ENCODE measurements around the gene CDAN1. TPM values are rescaled to one million over a fixed set of nuclear protein-coding genes. Genes with fewer than 3 reads are reported as not detected.

The CDAN1 gene
- total and polyA plus RNA-seq, 2 of the 8 experiments (the other 6 are each of a cell fraction or from before 2014, with no cell fraction given), result 4.5 to 18.6 TPM

GRCh38 chr15:42675021-42675420 is 61.9 kb downstream of the CDAN1 start:
- Histone ChIP-seq H3K23ac (ENCODE audit: insufficient read length) (no peak overlapping the region), H4K5ac (ENCODE audit: insufficient read length, low read depth, low read length) (no peak overlapping the region), H2AFZ (ENCODE audit: low read length) (no peak overlapping the region), H3K4ac (replicated peaks; ENCODE audit: insufficient read length, low read depth, low read length) (no peak overlapping the region), H3K4me3 (ENCODE audit: extremely low read depth in 1 of 4, insufficient read depth in 2 of 4, low read depth in 3 of 4, low read length in 4 of 4) (no peak overlapping the region), H3K23me2 (ENCODE audit: low read depth, low read length) (no peaks in the 10 kb centered on the region), H2BK5ac (ENCODE audit: low read depth, low read length) (no peak overlapping the region), H3K9ac (replicated peaks in 1 of 4; ENCODE audit: extremely low read depth in 1 of 4, low read depth in 3 of 4, low read length in 3 of 4) (no peak overlapping the region), H2BK15ac (ENCODE audit: low read length) (no peak overlapping the region), H3K56ac (replicated peaks; ENCODE audit: insufficient read length, low read depth, low read length) (no peak overlapping the region), H2BK120ac (replicated peaks; ENCODE audit: low read depth, low read length) (no peak overlapping the region), H3K27me3 (replicated peaks in 1 of 4; ENCODE audit: control insufficient read depth in 3 of 4, extremely low read depth in 1 of 4, insufficient read depth in 3 of 4, low read length in 3 of 4) (no peaks in the 10 kb centered on the region), H3K4me2 (ENCODE audit: insufficient read depth in 1 of 2, low read depth in 2 of 2, low read length in 2 of 2) (no peak overlapping the region), H2BK20ac (ENCODE audit: low read length) (no peak overlapping the region), H4K91ac (replicated peaks; ENCODE audit: insufficient read length, low read length) (no peak overlapping the region), H3K14ac (ENCODE audit: insufficient read length) (no peak overlapping the region), H3K18ac (ENCODE audit: extremely low read depth, low read length) (no peak overlapping the region), H3K9me3 (ENCODE audit: insufficient read depth in 2 of 2, low read depth in 1 of 2, low read length in 1 of 2) (no peaks in the 10 kb centered on the region), H2AK5ac (ENCODE audit: low read depth, low read length) (no peak overlapping the region), H4K8ac (ENCODE audit: extremely low read depth, insufficient read depth, low read length) (no peak overlapping the region), H3K79me1 (ENCODE audit: low read depth, low read length) (no peaks in the 10 kb centered on the region), H4K20me1 (replicated peaks in 1 of 2; ENCODE audit: control insufficient read depth in 1 of 2, insufficient read depth in 2 of 2, low read length in 2 of 2) (peaks cover 0 to 2% of the 10 kb centered on the region in 2 experiments), H3K4me1 (replicated peaks in 1 of 4; ENCODE audit: control insufficient read depth in 3 of 4, insufficient read depth in 4 of 4, low read length in 3 of 4) (no peaks in the 10 kb centered on the region; a peak in 2 of 7 replicates), H3K79me2 (ENCODE audit: control insufficient read depth in 1 of 2, insufficient read depth in 2 of 2, low read length in 2 of 2) (no peaks in the 10 kb centered on the region), H3K27ac (ENCODE audit: low read depth, low read length) (no peak overlapping the region), H2BK12ac (ENCODE audit: low read depth, low read length) (no peak overlapping the region), H3K36me3 (ENCODE audit: control insufficient read depth in 2 of 4, insufficient read depth in 4 of 4, low read length in 3 of 4) (peaks cover 0 to 11% (median 4%) of the 10 kb centered on the region in 4 experiments; a peak in 4 of 8 replicates)
- TF ChIP-seq CTCF (IDR thresholded peaks at IDR 0.05; ENCODE audit: control extremely low read depth in 1 of 3, insufficient read depth in 1 of 3, low read depth in 1 of 3, low read length in 3 of 3) (no peak), GTF2F1 (IDR thresholded peaks at IDR 0.05; ENCODE audit: borderline replicate concordance, low read depth, low read length) (no peak), HDAC6 (IDR thresholded peaks at IDR 0.05; ENCODE audit: low read depth, low read length) (no peak), NANOG (IDR thresholded peaks at IDR 0.05; ENCODE audit: insufficient read depth, low read depth, low read length, poor library complexity, severe bottlenecking) (no peak)
- ChIA-PET POLR2A (ENCODE audit: partially characterized antibody) (interaction anchor here (0.6 kb wide), 1 partner anchor 56 kb away, joined by 3 read pairs; no protein-coding TSS in a partner anchor), CTCF (ENCODE audit: partially characterized antibody) (no interaction called here)
- FAIRE-seq (no peak), DNase-seq (ENCODE audit: low read depth in 1 of 2, low spot score in 2 of 2) (no peak)
- 100% methylated on average over 1 of the region's 1 CpG; no CpG with 5 or more reads in 1 of the 2 experiments for WGBS, 2 experiments (ENCODE audit: extremely low coverage in 1 of 2, insufficient coverage in 1 of 2, insufficient read length in 1 of 2, insufficient replicate concordance in 2 of 2, low coverage in 1 of 2, low lambda C conversion rate in 2 of 2, missing lambda C conversion rate in 1 of 2)
